H9 (cell line): ENCODE data around the gene UGT1A7. TPM values are rescaled to one million over a fixed set of nuclear protein-coding genes. Genes with fewer than 3 reads are reported as not detected.

Experiments
- DNase-seq: peaks from one replicate; pipeline ENCODE4 v3.0.0-alpha.2; 2017
- H2AFZ ChIP-seq: one replicate; pipeline ENCODE4 v1.6.1; 2013; ENCODE audit warnings: mild to moderate bottlenecking, low read length, control low read depth, moderate library complexity
- H2AK5ac ChIP-seq: 2 replicates; pipeline ENCODE4 v1.6.1; 2013; ENCODE audit warnings: low read length, control low read depth, mixed read lengths; ENCODE audit not compliant: insufficient read length
- H2BK120ac ChIP-seq: one replicate; pipeline ENCODE4 v1.6.1; 2013; ENCODE audit warnings: low read depth, mild to moderate bottlenecking, low read length, control low read depth, inconsistent platforms; ENCODE audit not compliant: poor library complexity, severe bottlenecking
- H2BK12ac ChIP-seq: 2 replicates; pipeline ENCODE4 v1.6.1; 2013; ENCODE audit warnings: low read length, control low read depth, mixed read lengths, low read depth; ENCODE audit not compliant: insufficient read length
- H2BK15ac ChIP-seq: 2 replicates; pipeline ENCODE4 v1.6.1; 2013; ENCODE audit warnings: low read depth, low read length, control low read depth
- H2BK20ac ChIP-seq: one replicate; pipeline ENCODE4 v1.6.1; 2013; ENCODE audit warnings: low read depth, mild to moderate bottlenecking, low read length, control low read depth, inconsistent platforms; ENCODE audit not compliant: poor library complexity, severe bottlenecking
- H2BK5ac ChIP-seq: 2 replicates; pipeline ENCODE4 v1.6.1; 2013; ENCODE audit warnings: low read length, control low read depth, mixed read lengths; ENCODE audit not compliant: insufficient read length
- H3K14ac ChIP-seq: 2 replicates; pipeline ENCODE4 v1.6.1; 2013; ENCODE audit warnings: low read length, control low read depth; ENCODE audit not compliant: insufficient read depth
- H3K18ac ChIP-seq: 2 replicates; pipeline ENCODE4 v1.6.1; 2013; ENCODE audit warnings: low read depth, mild to moderate bottlenecking, mixed read lengths, low read length, control low read depth; ENCODE audit not compliant: insufficient read length
- H3K23ac ChIP-seq: 2 replicates; pipeline ENCODE4 v1.6.1; 2013; ENCODE audit warnings: low read length, control low read depth, mixed read lengths, low read depth; ENCODE audit not compliant: insufficient read length
- H3K23me2 ChIP-seq: 2 replicates; pipeline ENCODE4 v1.6.1; 2013; ENCODE audit warnings: low read depth, mild to moderate bottlenecking, mixed read lengths, low read length, control low read depth; ENCODE audit not compliant: insufficient read length, poor library complexity, severe bottlenecking
- H3K27ac ChIP-seq: 2 replicates; pipeline ENCODE4 v1.5.1; 2013; ENCODE audit warnings: low read length, control low read depth, mixed read lengths, low read depth; ENCODE audit not compliant: insufficient read length
- H3K27me3 ChIP-seq: 2 replicates; pipeline ENCODE4 v1.6.1; 2013; ENCODE audit warnings: low read length, control low read depth, inconsistent platforms; ENCODE audit not compliant: insufficient read depth
- H3K4ac ChIP-seq: 2 replicates; pipeline ENCODE4 v1.6.1; 2013; ENCODE audit warnings: low read depth, mild to moderate bottlenecking, control low read depth, inconsistent platforms, low read length, moderate library complexity
- H3K4me1 ChIP-seq: 2 replicates; pipeline ENCODE4 v1.6.1; 2013; ENCODE audit warnings: low read length, control low read depth, inconsistent platforms; ENCODE audit not compliant: insufficient read depth
- H3K4me2 ChIP-seq: 2 replicates; pipeline ENCODE4 v1.6.1; 2013; ENCODE audit warnings: low read length, control low read depth, mixed read lengths; ENCODE audit not compliant: insufficient read length, insufficient read depth
- H3K56ac ChIP-seq: 2 replicates; pipeline ENCODE4 v1.6.1; 2013; ENCODE audit warnings: low read depth, mild to moderate bottlenecking, mixed read lengths, low read length, control low read depth; ENCODE audit not compliant: insufficient read length
- H3K79me1 ChIP-seq: 2 replicates; pipeline ENCODE4 v1.6.1; 2013; ENCODE audit warnings: low read depth, mild to moderate bottlenecking, moderate library complexity, low read length, control low read depth, inconsistent platforms; ENCODE audit not compliant: insufficient read depth, poor library complexity, severe bottlenecking
- H3K79me2 ChIP-seq: 2 replicates; pipeline ENCODE4 v1.6.1; 2013; ENCODE audit warnings: low read length, control low read depth, inconsistent platforms; ENCODE audit not compliant: insufficient read depth
- H3K9ac ChIP-seq: 2 replicates; pipeline ENCODE4 v1.6.1; 2013; ENCODE audit warnings: low read length, control low read depth, mixed read lengths; ENCODE audit not compliant: insufficient read length; ENCODE audit errors: extremely low read depth
- H3K9me3 ChIP-seq: one replicate; pipeline ENCODE4 v1.6.1; 2013; ENCODE audit warnings: low read depth, low read length, inconsistent platforms; ENCODE audit not compliant: control insufficient read depth
- H3T11ph ChIP-seq: one replicate; pipeline ENCODE4 v1.6.1; 2013; ENCODE audit warnings: mild to moderate bottlenecking, low read length, control low read depth, inconsistent platforms
- H4K20me1 ChIP-seq: one replicate; pipeline ENCODE4 v1.6.1; 2013; ENCODE audit not compliant: control insufficient read depth, insufficient read length, insufficient read depth
- H4K5ac ChIP-seq: 2 replicates; pipeline ENCODE4 v1.6.1; 2013; ENCODE audit warnings: low read depth, mild to moderate bottlenecking, mixed read lengths, low read length, control low read depth; ENCODE audit not compliant: insufficient read length
- H4K8ac ChIP-seq: replicated peaks from 2 replicates; pipeline ENCODE4 v1.6.1; 2013; ENCODE audit warnings: low read length, control low read depth, mixed read lengths, low read depth; ENCODE audit not compliant: insufficient read length
- H4K91ac ChIP-seq: 2 replicates; pipeline ENCODE4 v1.6.1; 2013; ENCODE audit warnings: low read depth, mild to moderate bottlenecking, moderate library complexity, mixed read lengths, low read length, control low read depth; ENCODE audit not compliant: insufficient read length
- H3K27ac Mint-ChIP-seq, 3 experiments: 2 replicates in 2 of 3; 3 replicates in 1 of 3; pipeline ENCODE4 v1.8.0; 2020 to 2021; ENCODE audit warnings: mixed read lengths in 3 of 3, mild to moderate bottlenecking in 1 of 3, moderate library complexity in 1 of 3
- H3K27me3 Mint-ChIP-seq: 2 replicates; pipeline ENCODE4 v1.8.0; 2021; ENCODE audit warnings: low read depth, mild to moderate bottlenecking, moderate library complexity, mixed read lengths
- H3K36me3 Mint-ChIP-seq, 3 experiments: 2 replicates in 2 of 3; 3 replicates in 1 of 3; pipeline ENCODE4 v1.8.0; 2020 to 2021; ENCODE audit warnings: low read depth in 3 of 3, mixed read lengths in 3 of 3; ENCODE audit not compliant: insufficient read depth in 1 of 3
- H3K4me1 Mint-ChIP-seq, 2 experiments: 2 replicates each; pipeline ENCODE4 v1.8.0; 2020; ENCODE audit warnings: mixed read lengths in 2 of 2
- H3K4me3 Mint-ChIP-seq, 2 experiments: 2 replicates in 1 of 2; 3 replicates in 1 of 2; pipeline ENCODE4 v1.8.0; 2020 to 2021; ENCODE audit warnings: mild to moderate bottlenecking in 2 of 2, mixed read lengths in 2 of 2, moderate library complexity in 1 of 2
- H3K9me3 Mint-ChIP-seq, 2 experiments: 2 replicates in 1 of 2; 3 replicates in 1 of 2; pipeline ENCODE4 v1.8.0; 2020; ENCODE audit warnings: mild to moderate bottlenecking in 2 of 2, mixed read lengths in 2 of 2, moderate library complexity in 1 of 2
- CTCF ChIP-seq: fragments of 200-600 bp; sonication (generic); conservative IDR thresholded peaks from 3 replicates; pipeline ENCODE4 v1.8.0; 2021; ENCODE audit warnings: antibody characterized with exemption, mild to moderate bottlenecking
- WGBS: extraction: QIAGEN DNeasy Blood & Tissue Kit; methylation state at CpG from one replicate; pipeline ENCODE4 v1.1.7; 2013; ENCODE audit warnings: missing lambda C conversion rate, low lambda C conversion rate, mixed read lengths; ENCODE audit not compliant: insufficient read length; ENCODE audit errors: extremely low coverage; 5-methylcytosine and 5-hydroxymethylcytosine counted together
- total RNA-seq: library from RNA; stranded (reverse); gene quantifications from 2 replicates; pipeline ENCODE4 v1.2.1, GENCODE V29; 2021

Gene UGT1A7
- total RNA-seq, 1 experiment from 2014 or later: not detected

DNA sequence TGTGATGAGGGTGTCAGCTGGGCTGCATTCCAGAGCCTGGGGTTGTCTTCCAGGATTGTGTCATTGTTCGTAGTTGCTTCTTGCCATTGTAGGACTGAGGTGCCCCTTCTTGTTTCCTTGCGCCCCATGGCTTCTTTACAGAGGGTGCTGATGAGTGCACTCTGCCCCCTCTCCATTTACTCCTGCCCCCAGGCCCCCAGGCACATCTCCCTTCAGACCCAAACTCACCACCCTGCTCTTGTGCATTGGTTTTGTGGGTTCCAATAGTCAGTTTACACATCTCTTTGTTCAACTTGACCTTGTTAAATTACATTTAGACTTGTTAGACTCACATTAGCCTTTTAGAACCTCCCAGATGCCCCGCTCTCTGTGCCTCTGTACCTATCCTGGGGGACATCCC, 139.5 kb downstream of the UGT1A7 start:
- H3K27ac ChIP-seq: no peak overlapping the region
- H2BK20ac ChIP-seq: no peak overlapping the region
- H3K27me3 Mint-ChIP-seq: peaks cover 1% of the 10 kb centered on the region; the same call in 1 of the 2 replicates
- no peaks in the 10 kb centered on the region; a peak in 1 of 4 replicates for H3K4me1 Mint-ChIP-seq
- H3K14ac ChIP-seq: no peak overlapping the region
- no peak overlapping the region for H4K8ac ChIP-seq
- WGBS: no CpG with 5 or more reads among the region's 3 CpGs
- H3K23me2 ChIP-seq: no peaks in the 10 kb centered on the region
- H2BK5ac ChIP-seq: no peak overlapping the region
- no peak overlapping the region for H3K18ac ChIP-seq
- no peak overlapping the region for H3K23ac ChIP-seq
- H3T11ph ChIP-seq: no peak overlapping the region
- H3K56ac ChIP-seq: no peak overlapping the region
- peaks cover 2 to 3% of the 10 kb centered on the region in 2 experiments; a peak in 3 of 5 replicates for H3K9me3 Mint-ChIP-seq
- H4K5ac ChIP-seq: no peak overlapping the region
- H3K4me1 ChIP-seq: no peaks in the 10 kb centered on the region
- H3K27me3 ChIP-seq: no peaks in the 10 kb centered on the region
- no peak overlapping the region for H3K4me2 ChIP-seq
- no peak for TF ChIP-seq CTCF
- peak overlapping the region in 1 of 2 experiments; percentile 25; a peak in 1 of 5 replicates for H3K4me3 Mint-ChIP-seq
- H3K79me1 ChIP-seq: no peaks in the 10 kb centered on the region
- no peak overlapping the region for H2AK5ac ChIP-seq
- no peak overlapping the region; a peak in 2 of 7 replicates for H3K27ac Mint-ChIP-seq
- no peak overlapping the region for H4K91ac ChIP-seq
- no peaks in the 10 kb centered on the region for H3K9me3 ChIP-seq
- no peak overlapping the region for H2AFZ ChIP-seq
- no peak overlapping the region for H3K4ac ChIP-seq
- no peaks in the 10 kb centered on the region for H3K79me2 ChIP-seq
- no peak overlapping the region for H2BK120ac ChIP-seq
- H4K20me1 ChIP-seq: no peaks in the 10 kb centered on the region
- no peak overlapping the region for H3K9ac ChIP-seq
- no peak overlapping the region for H2BK12ac ChIP-seq
- no peak overlapping the region for H2BK15ac ChIP-seq
- H3K36me3 Mint-ChIP-seq: no peaks in the 10 kb centered on the region
- no peak for DNase-seq
